ENCODE data around the gene MORN1.

Gene MORN1

DNA sequence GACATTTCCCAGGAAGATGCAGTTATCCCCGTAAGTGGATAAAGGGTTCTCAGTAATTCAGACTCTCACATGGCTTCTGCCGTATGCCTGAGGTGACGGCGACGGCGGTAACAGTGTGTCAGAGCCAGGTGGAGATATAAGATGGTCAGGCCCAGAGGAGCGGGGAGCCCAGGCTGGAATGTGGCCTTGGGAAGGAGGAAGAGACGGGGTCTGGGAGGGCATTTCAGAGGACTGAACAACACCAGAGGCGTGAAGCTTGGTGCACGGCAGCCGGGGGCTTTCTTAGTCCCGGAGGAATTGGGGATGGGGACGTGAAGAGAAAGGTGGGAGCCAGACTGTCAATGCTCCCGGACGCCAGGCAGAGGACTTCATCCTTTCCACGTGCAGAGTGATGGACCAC lies 1.3 kb upstream of the MORN1 start:
- H3K4me1 Mint-ChIP-seq, result peaks cover 37% of the 10 kb centered on the region
- H3K4me3 Mint-ChIP-seq, result peak overlapping the region; percentile 89
- no peaks in the 10 kb centered on the region for H3K27me3 Mint-ChIP-seq
- no peak for ATAC-seq
- no peak for DNase-seq
- H3K27ac Mint-ChIP-seq, result peak overlapping the region; percentile 87
- H3K36me3 Mint-ChIP-seq (ENCODE audit: low read depth), result peaks cover 31% of the 10 kb centered on the region
- H3K9me3 Mint-ChIP-seq, result no peaks in the 10 kb centered on the region

DNA sequence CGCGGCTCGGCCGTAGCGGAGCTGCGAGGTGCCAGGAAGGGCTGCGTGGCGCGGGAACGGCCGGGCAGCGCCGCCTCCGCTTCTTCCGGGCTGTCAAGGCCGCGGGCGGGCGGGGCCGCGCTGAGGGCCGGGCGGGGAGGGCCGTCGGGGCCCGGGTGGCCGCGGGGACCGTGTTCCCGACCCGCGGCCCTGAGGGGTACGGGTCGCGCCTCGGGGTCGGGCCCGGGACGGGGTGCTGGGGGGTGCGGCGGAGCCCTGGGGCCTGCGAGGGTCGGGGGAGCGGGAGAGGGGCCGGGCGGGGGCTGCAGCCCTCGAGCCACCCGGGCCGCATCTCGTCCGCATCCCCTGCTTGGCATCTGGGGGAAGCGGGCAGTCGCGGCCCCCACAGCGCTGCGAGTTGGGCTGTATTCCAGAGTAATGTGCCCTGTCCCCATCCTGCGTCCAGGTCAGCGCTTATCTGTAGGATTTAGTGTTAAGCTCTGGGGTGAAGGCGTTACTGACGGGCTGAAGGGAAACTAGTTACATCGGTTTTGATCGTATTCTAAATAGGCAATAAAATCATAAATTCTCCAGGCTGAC lies 666 bp upstream of the MORN1 start:
- DNase-seq (no peak), ATAC-seq (peak; percentile 4)
- Mint-ChIP-seq H3K9me3 (no peaks in the 10 kb centered on the region), H3K4me3 (peak overlapping the region; percentile 89), H3K27ac (peak overlapping the region; percentile 87), H3K4me1 (peaks cover 37% of the 10 kb centered on the region), H3K27me3 (no peaks in the 10 kb centered on the region), H3K36me3 (ENCODE audit: low read depth) (peaks cover 29% of the 10 kb centered on the region)

DNA sequence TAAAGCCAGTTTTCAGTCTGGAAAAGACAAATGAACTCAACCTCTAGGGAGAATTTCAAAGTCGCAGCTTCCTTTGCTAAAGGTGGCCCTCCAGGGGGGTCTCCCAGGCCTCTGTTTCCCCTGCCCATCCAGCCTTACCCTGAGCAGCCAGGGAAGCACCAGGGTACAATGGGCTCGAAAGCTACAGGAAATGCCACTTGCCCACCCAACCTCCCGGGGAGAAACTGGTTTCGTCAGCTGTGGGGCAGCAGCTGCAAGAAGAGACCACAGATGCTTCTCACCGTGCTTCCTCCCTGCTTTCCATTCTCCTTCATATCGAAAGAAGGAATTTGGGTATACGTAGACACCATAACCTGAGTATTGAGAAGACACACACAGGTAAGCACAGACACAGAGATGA lies 1.7 kb downstream of the MORN1 start:
- H3K4me3 Mint-ChIP-seq, result peak overlapping the region; percentile 80
- ATAC-seq, result no peak

DNA sequence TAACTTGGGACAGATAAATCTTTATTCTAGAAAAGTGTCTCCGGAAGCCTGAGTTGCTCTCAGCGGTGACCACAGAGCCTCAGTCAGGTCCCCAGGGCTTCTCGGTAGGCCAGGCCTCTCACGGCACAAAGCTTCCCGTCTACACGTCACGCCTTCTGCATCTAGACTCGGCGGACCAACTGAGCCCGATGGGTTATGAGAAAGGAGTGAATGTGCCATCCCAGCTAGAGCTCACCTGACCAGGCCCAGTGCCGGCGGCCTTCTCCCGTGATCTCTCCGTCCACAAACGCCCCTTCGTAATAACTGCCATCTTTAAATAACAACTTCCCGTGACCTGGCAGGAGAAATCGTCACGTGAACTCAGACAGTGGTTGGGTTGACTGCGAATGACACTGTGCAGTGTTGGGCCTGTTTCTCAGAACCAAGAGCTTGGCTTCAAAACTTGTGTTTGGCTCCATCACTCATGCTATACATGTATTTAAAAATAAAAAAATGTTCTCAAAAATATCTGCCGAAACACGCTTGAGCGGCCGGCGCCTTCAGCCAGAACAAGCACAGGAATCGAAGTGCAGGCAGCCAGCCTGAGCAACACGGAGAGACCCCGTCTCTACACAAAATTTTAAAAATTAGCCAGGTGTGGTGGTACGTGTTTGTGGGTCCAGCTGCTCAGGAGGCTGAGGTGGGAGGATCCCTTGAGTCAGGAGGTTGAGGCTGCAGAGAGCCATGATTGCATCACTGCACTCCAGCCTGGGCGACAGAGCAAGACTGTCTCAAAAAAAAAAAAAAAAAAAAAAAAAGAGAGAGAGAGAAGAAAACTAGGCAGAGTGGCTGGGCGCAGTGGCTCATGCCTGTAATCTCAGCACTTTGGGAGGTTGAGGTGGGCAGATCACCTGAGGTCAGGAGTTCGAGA lies 3.1 kb downstream of the MORN1 start:
- H3K4me1 Mint-ChIP-seq, result peaks cover 20% of the 10 kb centered on the region
- ATAC-seq (no peak), DNase-seq (no peak)
- H3K27me3 Mint-ChIP-seq, result no peaks in the 10 kb centered on the region
- no peaks in the 10 kb centered on the region for H3K9me3 Mint-ChIP-seq
- H3K36me3 Mint-ChIP-seq (ENCODE audit: low read depth), result peaks cover 10% of the 10 kb centered on the region
- no peak overlapping the region for H3K27ac Mint-ChIP-seq
- no peak overlapping the region for H3K4me3 Mint-ChIP-seq

More for the DNA sequence above, 1.7 kb downstream of the MORN1 start:
- no peaks in the 10 kb centered on the region for H3K9me3 Mint-ChIP-seq
- H3K27ac Mint-ChIP-seq, result peak overlapping the region; percentile 39
- no peak for DNase-seq
- no peaks in the 10 kb centered on the region for H3K27me3 Mint-ChIP-seq
- H3K36me3 Mint-ChIP-seq (ENCODE audit: low read depth), result peaks cover 19% of the 10 kb centered on the region
- peaks cover 32% of the 10 kb centered on the region for H3K4me1 Mint-ChIP-seq

DNA sequence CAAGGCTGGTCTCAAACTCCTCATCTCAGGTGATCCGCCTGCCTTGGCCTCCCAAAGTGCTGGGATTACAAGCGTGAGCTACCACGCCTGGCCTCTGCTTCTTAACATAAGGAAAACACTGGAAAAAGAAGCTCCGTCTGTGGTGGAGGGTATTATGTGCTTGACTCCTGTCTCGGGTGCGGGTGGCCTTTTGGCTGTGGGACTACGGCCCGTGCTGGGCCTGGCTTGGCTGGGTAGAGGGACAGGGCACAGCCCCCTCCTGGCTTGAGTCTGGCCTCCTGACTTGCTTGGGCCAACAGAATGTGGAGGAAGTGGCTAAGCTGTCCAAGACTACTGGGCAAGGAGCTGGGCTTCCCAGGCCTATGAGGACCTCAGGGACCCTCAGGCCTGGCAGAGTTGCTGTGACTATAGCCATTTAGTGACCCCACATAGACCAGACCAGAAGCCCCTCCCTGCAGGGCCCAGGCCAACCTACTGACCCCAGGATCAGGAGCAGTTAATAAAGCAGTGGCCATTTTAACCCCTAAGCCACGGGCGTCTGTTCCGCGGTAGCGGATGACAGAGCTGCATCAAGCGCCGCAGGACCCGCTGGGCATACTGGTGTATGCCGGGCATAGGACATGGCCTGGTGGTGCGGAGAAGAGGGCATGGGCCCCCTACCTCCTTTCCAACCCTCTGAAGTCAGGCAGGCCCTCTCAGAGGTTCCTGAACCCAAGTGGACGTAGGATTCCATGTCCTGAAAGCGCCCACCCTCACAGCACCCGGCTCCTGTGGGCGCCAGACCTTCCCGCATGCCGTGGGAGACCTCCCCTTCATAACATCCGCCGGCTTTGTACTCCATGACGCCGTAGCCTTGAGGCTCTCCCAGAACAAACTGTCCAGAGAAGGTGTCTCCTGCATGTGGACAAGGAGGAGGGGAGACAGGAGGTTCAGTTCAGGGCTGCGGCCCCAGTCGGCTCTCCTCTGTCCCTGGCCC lies 4.4 kb downstream of the MORN1 start:
- H3K9me3 Mint-ChIP-seq, result no peaks in the 10 kb centered on the region

DNA sequence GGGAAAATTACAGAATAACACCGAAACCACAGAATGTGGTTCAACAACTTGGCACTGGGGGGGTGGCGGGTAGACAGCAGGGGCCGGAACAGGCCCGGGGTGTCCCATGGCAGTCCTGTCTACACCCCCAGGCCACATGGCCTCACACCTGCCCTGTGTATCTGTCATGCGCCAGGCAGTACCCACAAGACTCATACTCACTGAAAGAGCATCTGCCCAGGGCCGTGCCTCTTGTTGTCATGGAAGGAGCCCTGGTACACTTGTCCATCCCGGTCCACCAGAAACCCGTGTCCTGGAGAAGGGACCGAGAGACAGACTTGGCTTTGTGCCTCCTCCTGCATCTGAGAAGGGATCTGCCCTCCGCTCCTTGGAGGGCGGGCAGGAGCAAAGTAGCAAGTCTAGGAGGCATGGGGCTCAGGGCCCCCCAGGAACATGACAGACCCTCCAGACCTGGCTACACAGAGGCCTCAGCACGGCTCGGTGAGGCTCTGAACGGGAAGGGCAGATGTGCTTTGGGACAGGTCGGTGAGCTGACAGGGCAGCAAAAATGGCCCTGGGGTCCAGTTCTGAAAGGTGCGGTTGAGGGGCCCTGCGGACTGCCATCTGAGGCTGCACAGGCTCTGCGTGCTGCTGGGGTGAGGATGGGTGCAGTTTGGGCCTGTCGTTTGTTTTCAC lies 5.6 kb downstream of the MORN1 start:
- no peaks in the 10 kb centered on the region for H3K27me3 Mint-ChIP-seq
- no peak for ATAC-seq
- no peaks in the 10 kb centered on the region for H3K9me3 Mint-ChIP-seq

More for the DNA sequence above, 4.4 kb downstream of the MORN1 start:
- Mint-ChIP-seq H3K27me3 (no peaks in the 10 kb centered on the region), H3K4me3 (no peak overlapping the region), H3K4me1 (peaks cover 9% of the 10 kb centered on the region), H3K27ac (no peak overlapping the region), H3K36me3 (ENCODE audit: low read depth) (no peaks in the 10 kb centered on the region)
- ATAC-seq (no peak), DNase-seq (no peak)

DNA sequence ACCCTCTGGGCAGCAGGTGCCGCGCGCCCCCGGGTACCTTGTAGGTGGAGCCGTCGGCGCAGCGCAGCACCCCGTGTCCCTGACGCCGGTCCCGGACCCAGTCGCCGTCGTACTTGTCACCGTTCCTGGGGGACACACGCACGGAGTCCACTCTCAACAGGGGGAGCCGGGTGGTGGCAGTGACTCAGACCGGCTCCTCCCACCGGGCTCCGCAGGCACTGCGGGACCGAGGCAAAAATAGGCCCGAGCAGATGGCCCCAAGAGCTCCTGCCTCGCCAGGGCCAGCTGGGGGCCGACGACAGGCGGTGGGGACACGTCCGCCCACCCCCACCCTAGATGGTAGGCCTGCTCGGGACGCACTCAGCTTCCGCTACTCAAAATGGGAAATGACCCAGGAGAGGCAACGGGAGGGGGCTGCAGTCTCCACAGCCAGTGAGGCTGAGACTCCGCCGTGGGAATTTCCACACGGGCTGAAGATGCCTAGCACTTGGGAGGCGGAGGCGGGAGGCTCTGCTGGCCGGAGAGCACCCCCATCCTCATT lies 6.3 kb downstream of the MORN1 start:
- ATAC-seq, result no peak
- Mint-ChIP-seq H3K4me1 (peaks cover 4% of the 10 kb centered on the region), H3K27me3 (no peaks in the 10 kb centered on the region), H3K9me3 (no peaks in the 10 kb centered on the region), H3K27ac (no peak overlapping the region), H3K4me3 (no peak overlapping the region), H3K36me3 (ENCODE audit: low read depth) (no peaks in the 10 kb centered on the region)
- no peak for DNase-seq

More for the DNA sequence above, 5.6 kb downstream of the MORN1 start:
- H3K4me3 Mint-ChIP-seq, result no peak overlapping the region
- no peaks in the 10 kb centered on the region for H3K36me3 Mint-ChIP-seq (ENCODE audit: low read depth)
- no peak overlapping the region for H3K27ac Mint-ChIP-seq
- DNase-seq, result no peak
- H3K4me1 Mint-ChIP-seq, result peaks cover 9% of the 10 kb centered on the region

DNA sequence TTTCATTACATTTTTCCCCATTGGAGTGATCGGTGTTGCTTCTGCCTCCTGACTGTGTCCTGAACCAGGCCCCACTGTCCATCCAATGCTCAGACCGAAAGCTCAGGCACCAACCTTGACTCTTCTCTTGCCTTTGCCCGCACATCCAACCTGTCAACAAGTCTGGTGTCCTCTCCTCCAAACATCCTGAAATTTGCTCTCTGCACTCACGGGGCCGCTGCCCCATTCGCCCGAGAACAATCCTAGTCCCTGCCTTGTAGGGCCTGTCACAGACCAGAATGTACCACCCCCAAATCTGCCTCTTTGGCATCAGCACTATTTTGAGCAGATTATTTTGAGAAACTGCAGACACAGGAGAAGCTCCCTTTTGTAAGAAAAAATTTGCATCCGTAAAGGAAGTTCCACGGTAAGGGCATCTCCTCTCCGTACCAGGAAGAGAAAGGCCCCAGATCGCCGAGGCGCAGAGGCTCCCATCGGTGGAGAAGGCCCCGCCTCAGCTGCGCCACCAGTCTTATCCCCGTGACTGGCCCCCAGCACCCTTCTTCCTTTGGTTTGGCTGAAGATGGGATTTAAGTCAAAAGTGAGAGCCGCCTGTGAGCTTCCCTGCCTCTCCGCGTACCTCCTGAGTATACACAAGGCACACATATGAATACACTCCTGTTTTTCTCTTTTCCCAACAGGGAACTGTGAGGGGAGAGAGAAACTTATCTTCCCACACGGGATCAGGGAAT lies 7.1 kb downstream of the MORN1 start:
- no peaks in the 10 kb centered on the region for H3K4me1 Mint-ChIP-seq
- H3K36me3 Mint-ChIP-seq (ENCODE audit: low read depth), result no peaks in the 10 kb centered on the region
- no peak overlapping the region for H3K4me3 Mint-ChIP-seq
- ATAC-seq (no peak), DNase-seq (no peak)
- H3K9me3 Mint-ChIP-seq, result no peaks in the 10 kb centered on the region
- no peak overlapping the region for H3K27ac Mint-ChIP-seq
- no peaks in the 10 kb centered on the region for H3K27me3 Mint-ChIP-seq

DNA sequence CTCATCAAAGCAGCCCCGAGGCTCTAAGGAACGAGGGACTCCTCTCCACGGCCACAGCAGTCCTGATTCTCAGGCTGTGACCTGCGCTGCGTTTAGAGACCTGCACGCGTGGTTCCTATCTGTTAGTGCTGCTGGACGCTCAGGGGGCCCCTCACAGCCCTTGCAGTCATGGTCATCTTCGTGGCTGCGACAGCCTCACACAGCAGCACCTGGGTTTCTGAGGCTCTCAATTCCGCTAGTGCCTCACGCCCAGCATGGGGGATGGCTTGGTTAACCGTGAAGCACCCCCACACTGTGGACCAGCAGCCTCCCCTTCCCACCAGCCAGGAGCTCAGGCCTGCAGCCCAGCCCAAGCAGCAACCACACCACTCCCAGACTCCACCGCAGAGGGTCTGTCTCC lies 7.8 kb downstream of the MORN1 start:
- no peaks in the 10 kb centered on the region for H3K27me3 Mint-ChIP-seq
- no peaks in the 10 kb centered on the region for H3K4me1 Mint-ChIP-seq
- no peak overlapping the region for H3K4me3 Mint-ChIP-seq
- no peaks in the 10 kb centered on the region for H3K9me3 Mint-ChIP-seq
- DNase-seq, result no peak
- no peaks in the 10 kb centered on the region for H3K36me3 Mint-ChIP-seq (ENCODE audit: low read depth)
- ATAC-seq, result no peak
- H3K27ac Mint-ChIP-seq, result no peak overlapping the region

DNA sequence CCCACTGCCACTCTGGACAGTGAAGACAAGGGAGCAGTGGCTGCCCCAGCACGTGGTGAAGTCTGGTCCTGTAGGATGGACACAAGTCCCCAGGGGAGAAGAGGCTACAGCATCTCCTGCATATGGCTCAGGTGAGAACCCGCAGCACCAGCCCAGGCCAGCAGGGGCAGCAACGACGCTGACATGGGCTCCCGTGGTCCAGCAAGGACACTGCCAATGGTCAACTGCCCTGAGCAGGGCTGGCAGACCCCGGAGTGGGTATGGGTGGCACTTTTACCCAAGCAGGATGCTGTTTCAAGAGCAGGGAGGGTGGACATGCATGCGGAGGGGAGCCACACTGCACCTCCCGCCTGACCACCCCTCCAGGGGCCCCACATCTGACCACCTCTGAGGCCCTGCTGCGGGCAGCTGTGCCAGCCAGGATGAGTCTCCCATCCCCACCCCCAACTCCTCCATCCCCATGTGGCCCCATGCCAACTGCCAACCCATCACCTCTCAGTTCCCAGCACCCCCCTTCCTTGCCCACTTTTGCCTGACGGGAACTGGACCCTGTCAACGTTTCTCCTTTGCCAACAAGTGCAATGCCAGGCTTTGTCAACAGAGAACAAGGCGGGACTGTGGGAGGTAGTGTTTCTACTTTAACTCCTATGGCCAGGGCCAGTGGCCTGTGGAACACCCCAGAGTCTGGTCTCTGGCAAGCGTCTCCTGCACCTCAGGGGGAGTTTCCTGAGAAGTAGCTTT lies 8.6 kb downstream of the MORN1 start:
- Mint-ChIP-seq H3K27ac (no peak overlapping the region), H3K36me3 (ENCODE audit: low read depth) (no peaks in the 10 kb centered on the region), H3K27me3 (no peaks in the 10 kb centered on the region), H3K4me3 (no peak overlapping the region), H3K9me3 (no peaks in the 10 kb centered on the region), H3K4me1 (no peaks in the 10 kb centered on the region)
- ATAC-seq (no peak), DNase-seq (peak; percentile 50)

DNA sequence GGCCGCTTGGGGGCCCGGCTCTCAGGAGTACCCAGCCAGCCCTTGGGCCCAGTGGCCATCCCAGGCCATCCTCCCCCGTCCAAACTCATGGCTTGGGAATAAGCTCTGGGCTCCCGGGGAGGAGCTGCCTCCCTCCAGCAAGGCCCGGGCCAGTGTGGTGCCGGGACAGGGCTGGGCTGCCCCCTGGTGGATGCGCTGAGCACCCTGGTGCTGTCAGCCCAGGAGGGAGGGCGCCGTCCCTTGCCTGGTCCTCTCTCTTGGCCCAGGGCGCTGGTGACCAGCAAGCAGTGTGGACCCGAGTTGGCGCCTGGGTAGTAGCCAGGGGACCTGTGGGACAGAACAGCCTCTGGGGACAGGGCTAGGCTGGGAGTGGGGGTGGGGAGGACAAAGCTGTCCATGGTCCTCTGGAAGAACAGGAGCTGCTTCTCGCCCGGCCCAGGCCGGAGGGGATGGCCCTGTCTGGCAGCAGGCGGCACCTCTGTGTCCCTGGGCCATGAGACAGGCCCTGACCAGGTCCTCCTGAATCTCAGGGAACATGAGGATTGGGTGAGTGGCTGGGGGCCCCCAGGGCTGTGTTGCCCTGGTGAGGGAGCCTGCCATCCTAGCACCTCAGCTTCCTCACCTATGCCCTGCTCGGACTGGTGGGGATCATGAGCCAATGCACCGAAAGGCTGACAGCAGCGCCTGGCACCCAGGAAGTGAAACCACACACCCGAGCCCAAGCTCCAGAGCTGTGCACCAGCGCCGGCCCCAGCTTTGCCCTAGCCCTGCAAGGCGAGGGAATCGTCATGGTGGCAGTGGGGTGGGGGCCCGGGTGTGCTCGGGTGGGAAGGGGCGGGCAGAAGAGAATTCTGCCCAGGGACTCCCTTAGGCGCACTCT lies 9.4 kb downstream of the MORN1 start:
- Mint-ChIP-seq H3K4me3 (no peak overlapping the region), H3K27ac (no peak overlapping the region), H3K9me3 (no peaks in the 10 kb centered on the region), H3K27me3 (no peaks in the 10 kb centered on the region), H3K36me3 (ENCODE audit: low read depth) (no peaks in the 10 kb centered on the region), H3K4me1 (no peaks in the 10 kb centered on the region)
- ATAC-seq (peak; percentile 92), DNase-seq (peak; percentile 85)

Measured in activated naive CD8-positive, alpha-beta T cell treated with anti-CD3 and anti-CD28 coated beads, Interleukin-2, amount 50 U/mL, for 24 hours (primary cell).